Left forelimb (tissue), 1 donor: Measurements from ENCODE around the gene CELA2A.

Experiments used
- DNase-seq: peaks from one replicate; pipeline ENCODE4 v3.0.0-alpha.2; 2018; ENCODE audit warnings: low spot score

CELA2A gene

GRCh38 chr1:15456313-15456954, at the start of gene CELA2A:
Gene CELA2A (plus strand): TSS chr1:15456732. CDS start chr1:15456754, 22 bp downstream.
- no peak for DNase-seq

GRCh38 chr1:15407580-15407979, 49.0 kb upstream of the CELA2A start:
- DNase-seq, result no peak

DNA sequence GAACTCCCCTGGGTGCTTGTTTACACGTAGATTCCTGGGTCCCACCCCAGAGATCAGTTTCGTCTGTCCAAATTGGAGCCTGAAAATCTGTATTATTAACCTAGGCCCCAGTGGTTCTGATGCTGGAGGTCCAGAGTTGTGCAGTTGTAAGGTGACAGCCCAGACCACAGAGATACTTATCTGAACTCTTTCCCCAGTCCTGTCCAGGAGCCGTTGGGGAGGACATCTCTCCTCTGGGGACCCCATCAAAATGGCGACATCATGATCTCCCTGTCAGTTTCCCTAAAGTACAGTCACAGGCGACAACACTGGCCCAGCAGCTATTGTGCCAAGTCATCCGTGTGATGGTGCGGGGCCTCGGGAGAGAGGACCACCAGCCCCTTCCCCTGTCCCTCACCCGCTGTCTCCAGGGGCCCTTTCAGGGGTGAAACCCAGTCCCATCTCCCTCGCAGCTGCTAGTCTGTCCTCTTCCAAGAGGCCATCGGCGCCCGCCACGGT, 47.6 kb upstream of the CELA2A start:
- DNase-seq, result no peak

- DNase-seq, result peak; percentile 90
Measured at GRCh38 chr1:15409388-15410222, 46.9 kb upstream of the CELA2A start, which contains the start of gene EFHD2. Gene EFHD2 (plus strand): TSS chr1:15409888. CDS start chr1:15409972, 84 bp downstream.

- no peak for DNase-seq
Measured at GRCh38 chr1:15410223-15410883, 46.2 kb upstream of the CELA2A start.

GRCh38 chr1:15410884-15411245, 45.7 kb upstream of the CELA2A start:
- no peak for DNase-seq

DNA sequence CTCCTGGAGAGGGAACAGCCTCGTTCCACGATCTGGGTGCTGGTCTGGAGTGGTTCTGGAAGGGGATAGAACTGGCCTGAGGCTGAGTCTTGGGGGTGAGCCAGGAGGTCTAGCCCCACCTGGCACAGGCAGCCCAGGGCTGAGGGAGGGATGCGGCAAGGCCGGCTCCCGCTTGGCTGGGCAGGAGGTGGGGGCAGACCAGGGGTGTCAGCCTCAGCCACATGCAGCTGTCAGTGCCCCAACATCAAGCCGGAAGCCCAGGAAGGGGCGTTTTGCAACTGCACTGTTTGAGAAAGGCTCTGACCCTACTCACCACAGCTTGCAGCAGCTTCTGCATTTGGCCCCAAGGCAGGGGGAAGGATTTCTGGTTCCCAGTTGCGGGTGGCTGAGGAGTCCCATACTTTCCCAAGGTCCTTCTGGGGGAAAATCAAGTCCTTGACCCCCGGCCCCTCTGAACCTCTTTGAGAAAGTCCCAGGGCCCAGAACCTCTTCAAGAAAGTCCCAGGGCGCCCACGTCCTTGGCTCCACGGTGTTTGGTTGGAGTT, 44.9 kb upstream of the CELA2A start:
- DNase-seq, result no peak

DNA sequence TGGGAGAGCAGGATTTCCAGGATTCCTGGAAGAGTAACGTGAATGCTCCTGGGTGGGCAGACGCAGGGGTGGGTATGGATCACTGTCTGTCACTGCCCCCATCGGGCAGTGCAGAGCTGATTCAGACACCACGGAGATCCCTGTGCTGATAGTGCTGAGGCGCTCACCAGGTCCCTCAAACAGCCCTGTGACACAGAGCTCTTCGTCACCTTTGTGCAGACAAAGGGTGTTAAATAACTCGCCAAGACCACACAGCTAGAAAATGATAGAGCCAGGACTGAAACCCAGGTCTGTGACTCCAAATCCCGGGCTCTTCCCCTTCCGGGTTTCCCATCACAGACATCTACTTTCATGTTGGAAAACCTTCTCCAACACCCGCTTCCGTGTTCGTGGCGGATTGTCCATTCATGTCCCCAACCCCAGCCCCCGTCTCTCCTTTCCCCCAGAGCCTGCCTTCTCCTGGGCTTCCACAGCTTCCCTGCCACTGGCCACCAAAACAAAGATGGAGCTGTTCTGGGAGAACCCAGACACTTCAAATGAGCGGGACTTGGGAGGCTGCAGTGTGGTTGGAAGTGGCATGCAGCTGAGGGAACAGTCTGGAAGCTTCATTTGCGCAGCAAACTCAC, 44.2 kb upstream of the CELA2A start:
- DNase-seq, result no peak

GRCh38 chr1:15412843-15413242, 43.7 kb upstream of the CELA2A start:
- no peak for DNase-seq

DNA sequence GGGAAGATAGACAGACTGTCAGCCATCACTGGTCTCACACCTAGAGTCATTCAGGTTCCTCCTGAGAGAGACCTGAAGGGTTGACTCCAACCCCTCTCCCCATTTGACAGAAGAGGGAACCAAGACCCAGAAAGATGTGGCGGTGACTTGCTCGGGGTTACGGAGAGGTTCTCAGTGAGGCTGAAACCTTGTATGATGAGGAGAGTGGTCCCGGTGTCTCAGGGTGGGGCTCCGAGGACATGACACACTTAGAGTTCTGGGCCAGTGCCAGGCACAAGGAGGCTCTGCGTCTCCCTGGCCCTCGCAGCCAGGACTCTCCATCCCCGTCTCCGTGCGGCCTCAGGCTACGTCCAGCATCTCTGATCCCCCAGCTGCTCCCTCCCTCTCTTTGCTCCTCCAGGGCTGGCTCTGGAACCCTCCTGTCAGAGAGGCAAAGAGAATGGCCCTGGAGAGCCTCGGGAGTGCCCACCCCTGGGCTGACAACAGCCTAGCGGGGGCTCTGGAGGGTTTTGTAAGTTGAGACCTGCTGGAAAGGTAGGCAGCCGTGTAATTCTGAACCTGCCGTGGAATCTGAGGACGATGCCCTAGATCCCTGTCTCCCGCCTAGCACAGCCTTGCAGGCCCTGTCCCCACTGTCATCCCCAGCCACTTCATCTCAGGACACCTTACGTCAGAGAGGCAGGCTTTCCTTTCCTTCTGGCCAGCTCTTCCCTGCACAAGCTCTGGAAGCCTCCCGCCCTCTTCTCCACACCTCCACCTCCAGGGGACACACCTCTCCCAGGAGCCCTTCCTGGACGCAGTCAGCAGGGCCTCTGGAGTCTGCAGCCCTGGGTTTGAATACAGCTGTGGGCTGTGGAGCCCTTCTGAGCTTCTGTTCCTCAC, 42.7 kb upstream of the CELA2A start:
- no peak for DNase-seq

- no peak for DNase-seq
Measured at GRCh38 chr1:15414445-15414983, 42.0 kb upstream of the CELA2A start.

DNA sequence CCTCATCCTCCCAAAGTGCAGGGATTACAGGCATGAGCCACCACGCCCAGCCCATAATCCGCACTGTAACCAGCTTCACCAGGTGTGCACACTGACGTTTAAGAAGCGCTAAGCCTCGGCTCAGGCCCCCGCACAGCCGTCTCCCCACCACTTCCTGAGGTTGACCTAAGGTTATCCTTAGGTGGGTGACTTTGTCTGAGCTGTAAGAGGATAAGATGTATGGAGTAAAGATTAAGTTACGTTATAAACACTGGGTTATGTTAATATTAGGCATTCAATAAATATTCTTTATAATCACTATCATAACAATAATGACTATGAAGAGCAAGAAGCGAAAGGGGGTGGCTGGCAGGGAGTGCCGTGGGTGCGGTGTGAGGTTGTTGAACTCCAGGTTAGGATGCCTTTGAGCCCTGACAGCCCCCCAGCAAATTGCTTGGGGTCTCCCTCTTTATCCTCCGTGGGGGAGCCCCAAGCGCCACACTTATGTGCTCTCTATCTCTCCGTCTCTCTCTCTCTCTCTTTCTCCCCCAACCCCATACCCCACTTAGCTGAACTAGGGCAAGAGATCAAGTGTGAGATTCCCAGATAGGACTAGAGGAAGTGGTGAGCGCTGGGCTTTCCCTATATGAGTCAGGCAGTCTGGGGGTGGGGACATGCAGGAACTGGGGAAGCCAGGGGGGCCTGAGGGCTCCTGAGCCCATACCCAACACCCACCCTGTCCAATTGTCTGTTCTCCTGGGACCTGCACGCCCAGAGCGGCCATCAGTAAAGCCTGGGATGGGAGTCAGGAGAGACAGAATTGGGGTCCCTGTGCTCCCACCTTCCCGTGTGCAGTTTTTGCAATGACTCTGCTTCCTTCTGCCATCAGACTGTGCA, 39.2 kb upstream of the CELA2A start:
- DNase-seq, result no peak

- no peak for DNase-seq
Measured at GRCh38 chr1:15418806-15419515, 37.6 kb upstream of the CELA2A start.

- DNase-seq, result no peak
Measured at GRCh38 chr1:15420853-15421465, 35.6 kb upstream of the CELA2A start.

DNA sequence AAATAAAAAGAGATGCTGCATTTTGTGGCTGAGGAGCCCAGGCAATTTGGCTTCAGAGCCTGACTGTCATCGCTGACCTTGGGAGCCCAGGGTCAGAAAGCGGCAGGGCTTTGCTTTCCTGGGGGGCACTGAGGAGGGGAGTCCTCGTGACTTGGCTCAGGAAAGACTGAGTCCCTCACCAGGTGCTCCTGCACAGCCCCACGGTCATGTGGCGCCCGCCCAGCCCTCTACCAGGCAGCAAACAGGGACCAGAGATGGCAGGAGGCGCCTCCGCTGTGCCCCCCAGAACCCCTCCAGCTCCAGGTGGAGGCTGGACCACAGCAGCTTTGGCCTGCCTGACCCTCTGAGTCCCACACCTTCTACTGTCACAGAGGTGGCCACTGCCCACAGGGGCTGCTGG, 33.7 kb upstream of the CELA2A start:
- DNase-seq, result no peak

DNA sequence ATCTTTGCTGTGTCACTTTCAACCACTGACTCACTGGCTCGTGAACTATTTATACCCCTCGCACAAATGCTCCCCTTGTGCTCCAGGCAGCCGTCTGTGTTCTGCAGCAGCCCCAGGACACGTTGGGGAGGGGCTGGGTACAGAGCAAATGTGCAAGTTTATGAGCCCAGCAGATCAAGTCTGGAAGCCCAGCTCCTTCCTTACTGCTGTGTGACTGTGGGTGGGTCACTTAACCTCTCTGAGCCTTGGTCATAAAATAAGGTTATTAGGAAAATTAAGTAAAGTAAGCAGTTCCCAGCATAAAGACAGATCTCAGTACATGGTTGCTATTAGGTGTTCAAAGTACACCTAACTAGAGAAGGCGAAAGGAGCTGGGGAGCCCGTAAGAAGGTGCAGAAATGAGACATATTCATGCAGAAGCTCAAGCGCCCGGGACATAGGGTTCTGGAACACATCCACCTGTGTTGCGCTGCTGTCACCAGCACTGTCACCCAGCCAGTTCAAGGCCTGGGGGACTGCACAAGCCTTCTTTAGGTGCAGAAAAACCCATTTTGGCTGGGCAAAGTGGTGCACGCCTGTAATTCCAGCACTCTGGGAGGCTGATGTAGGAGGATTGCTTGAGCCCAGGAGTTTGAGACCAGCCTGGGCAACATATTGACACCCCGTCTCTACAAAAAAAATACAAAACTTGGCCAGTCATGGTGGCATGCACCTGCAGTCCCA, 33.0 kb upstream of the CELA2A start:
- no peak for DNase-seq

DNA sequence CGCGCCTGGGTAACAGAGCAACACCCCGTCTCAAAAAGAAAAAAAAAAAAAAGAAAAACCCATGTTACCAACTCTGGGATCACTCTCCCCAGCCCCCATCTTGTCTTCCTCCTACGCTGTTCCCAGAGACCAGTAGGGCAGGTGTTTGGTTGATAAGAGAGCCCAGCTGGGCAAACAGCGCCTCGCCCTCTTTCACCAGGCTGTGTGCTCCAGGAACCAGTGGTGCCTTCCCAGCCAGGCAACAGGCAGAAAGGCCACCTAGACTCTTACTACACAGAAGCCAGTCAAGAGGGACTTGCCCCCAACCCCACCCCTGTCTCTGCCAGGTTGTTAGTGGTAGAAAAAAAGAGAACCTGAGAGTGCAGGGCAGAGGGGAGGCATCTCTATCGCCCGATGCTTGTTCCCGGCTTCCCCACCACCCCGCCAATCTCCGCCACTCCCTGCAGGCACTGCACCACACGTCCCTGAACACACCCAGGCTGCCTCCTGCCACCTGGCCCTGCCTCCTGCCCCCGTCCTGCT, 32.3 kb upstream of the CELA2A start:
- no peak for DNase-seq

- DNase-seq, result no peak
Measured at GRCh38 chr1:15424981-15425380, 31.6 kb upstream of the CELA2A start.
